NCI-H1436 treated with DMSO at 0.1 percent for 48 hours (cell line): ENCODE data around the gene SCARB2.

ENCODE experiments used
- DNase-seq: peaks from one replicate; lab custom pipeline; 2025; lab: John Stamatoyannopoulos, UW

The SCARB2 gene

DNA sequence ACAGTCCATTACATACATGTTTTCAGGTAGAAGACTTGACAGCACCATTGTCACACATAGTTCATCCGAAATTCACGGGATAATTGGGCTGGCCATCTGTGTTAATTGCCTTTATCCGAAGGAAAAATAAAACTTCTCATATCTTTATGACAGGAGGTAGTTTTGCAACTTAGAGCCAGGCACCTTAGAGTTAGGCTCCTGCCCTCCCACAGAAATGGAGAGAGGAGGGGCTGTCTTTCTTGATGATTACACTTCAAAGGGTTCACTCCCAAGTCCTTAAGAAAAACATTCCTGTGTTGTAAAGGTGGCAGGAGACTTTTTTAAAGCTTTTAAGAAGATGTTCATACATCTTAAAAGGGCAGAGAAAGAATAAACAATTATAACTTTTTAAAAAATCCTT lies 10.5 kb upstream of the SCARB2 start:
- DNase-seq, result no peak

DNA sequence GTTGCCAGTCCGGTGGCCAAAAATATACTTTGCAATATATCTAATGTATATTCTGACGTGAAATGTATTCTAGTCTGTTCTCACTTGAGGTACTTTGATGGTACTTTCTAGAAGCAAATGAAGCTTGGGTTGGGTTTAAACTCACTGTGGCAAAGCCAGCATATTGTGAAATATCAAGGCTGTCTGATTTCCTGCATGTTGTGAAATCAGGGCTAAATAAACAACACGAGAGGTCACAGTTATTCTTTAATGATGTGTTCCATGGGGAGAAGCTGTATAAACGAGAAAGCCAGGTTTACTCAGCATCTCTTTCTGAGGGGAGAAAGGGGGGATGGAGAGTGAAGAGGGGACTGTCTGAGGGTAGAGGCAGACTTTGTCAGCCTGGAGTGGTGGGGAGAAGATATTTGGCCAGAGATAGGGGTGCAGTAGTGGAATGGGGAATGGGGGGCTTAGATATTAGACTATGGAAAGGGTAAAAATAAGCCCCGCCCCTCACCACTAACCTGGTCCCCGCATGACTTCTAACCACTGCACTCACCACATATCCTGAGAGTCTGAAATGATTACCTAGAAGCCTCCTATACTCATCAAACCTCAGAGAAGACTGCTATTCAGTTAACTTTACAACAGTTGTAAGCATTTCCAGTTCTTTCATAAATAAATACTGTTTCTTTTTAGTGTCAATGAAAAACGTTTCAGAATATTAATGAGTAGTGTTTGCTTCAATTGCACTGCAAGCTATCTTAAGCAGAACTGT lies 5.9 kb upstream of the SCARB2 start:
- no peak for DNase-seq

- no peak for DNase-seq
These were observed 3.6 kb upstream of the SCARB2 start for GRCh38 chr4:76216975-76217814.

DNA sequence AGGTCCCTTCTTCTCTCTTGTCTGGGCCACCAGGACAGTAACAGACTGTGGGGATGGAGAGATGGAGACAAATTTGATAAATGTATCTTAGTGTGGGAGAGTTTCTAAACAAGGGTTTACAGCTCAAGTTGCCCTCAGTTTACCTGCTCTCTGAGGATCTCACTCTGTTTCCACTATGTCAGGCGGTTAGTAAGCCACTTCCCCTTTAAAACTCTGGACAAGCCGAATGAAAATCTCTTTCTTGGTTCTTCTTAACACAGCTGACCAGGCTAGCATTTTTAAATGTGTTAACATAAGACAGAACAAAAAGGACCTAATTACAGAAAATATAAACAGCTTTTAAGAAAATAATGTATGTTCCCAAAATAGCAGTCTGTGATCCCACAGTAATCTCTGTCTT lies 2.9 kb upstream of the SCARB2 start:
- DNase-seq, result no peak

DNA sequence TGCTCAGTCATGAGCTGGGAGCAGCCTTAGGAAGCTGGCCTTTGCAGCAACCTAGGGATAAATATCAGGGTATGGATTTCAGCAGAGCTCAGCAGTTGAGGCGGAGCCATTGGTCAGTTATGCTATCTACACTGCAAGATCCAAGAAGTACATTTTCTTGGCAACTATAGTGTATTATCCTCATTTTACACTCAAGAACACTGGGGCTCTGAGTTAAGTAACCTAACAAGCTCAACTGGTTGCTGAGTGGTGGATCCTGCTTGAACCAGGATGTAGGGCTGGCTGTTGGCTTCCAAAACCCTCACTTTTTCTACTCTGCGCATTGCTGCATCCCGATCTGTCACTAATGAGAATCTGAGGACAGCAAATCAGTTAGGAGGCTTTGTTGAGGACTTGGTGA lies 1.5 kb upstream of the SCARB2 start:
- no peak for DNase-seq

- DNase-seq, result no peak
These were observed 602 bp upstream of the SCARB2 start for GRCh38 chr4:76214177-76214675.

DNA sequence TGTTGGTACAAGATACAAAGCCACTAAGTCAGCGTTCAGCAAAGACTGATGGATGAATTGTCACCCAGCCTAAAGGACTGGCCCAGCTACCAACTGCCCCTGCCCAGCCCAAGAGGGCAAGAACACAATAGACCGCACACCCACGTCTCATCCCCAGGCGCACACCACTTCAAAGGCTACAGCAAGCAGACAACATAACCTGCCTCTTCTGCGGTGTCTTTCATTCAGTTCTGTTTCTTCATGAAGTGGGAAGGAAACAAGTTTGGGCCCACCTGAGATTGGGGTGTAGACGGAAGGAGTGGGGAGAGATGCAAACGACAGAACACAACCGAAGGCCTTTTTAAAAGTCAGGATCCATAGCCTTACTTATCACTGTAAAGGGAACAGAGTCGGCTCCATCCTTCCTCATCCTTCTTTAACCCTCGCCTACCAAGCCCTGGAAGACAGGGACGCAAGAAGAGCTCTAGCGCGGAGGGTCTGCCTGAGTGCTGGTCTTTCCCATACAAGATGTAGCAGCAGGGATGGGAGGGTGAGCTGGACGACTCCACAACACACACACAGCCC lies 691 bp downstream of the SCARB2 start:
- no peak for DNase-seq

- DNase-seq, result no peak
These were observed 1.6 kb downstream of the SCARB2 start for GRCh38 chr4:76211769-76212708.

GRCh38 chr4:76210452-76210851 lies 3.2 kb downstream of the SCARB2 start:
- DNase-seq, result no peak

DNA sequence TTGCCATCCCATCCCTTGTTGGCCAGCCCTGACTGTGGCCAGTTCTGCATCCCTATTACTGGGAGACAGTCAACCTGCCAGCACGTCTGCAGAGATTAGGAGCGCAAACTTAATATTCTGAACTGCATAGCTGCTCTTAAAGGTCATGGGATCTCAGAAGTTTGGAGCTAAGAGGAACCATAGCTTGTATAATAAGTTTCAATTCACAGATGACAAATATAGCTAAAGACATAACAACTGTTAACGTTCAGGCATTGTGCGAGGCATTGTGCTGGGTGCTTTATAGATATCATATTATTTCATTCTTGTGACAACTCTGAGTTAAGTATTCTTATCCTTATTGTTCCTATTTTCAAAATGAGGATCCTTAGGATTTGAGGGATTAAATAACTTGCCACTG lies 3.7 kb downstream of the SCARB2 start:
- DNase-seq, result no peak

- no peak for DNase-seq
These were observed 5.4 kb downstream of the SCARB2 start for GRCh38 chr4:76208005-76208765.

GRCh38 chr4:76207549-76207948 lies 6.1 kb downstream of the SCARB2 start:
- no peak for DNase-seq

- DNase-seq, result no peak
These were observed 7.2 kb downstream of the SCARB2 start for GRCh38 chr4:76206222-76206942.

- no peak for DNase-seq
These were observed 8.1 kb downstream of the SCARB2 start for GRCh38 chr4:76205476-76205875.

- no peak for DNase-seq
These were observed 8.7 kb downstream of the SCARB2 start for GRCh38 chr4:76204936-76205335.

DNA sequence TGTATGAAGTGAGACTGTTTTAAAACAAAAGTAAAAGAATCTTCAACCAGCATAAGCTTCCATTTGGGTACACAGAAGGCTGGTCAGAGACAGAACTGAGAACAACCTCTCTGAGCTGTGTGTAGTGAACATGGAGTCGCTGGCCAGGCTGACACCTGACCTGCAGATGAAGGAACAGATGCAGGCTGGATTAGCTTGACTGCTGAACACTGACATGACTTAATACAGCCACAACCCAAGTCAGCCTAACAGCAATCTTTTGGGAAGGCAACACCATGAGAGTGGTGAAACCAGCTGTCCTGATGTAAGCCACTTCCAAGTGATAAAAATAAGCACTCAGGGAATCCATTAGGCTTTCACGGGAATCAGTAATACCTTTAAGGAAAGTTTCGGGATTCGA lies 10.1 kb downstream of the SCARB2 start:
- no peak for DNase-seq

DNA sequence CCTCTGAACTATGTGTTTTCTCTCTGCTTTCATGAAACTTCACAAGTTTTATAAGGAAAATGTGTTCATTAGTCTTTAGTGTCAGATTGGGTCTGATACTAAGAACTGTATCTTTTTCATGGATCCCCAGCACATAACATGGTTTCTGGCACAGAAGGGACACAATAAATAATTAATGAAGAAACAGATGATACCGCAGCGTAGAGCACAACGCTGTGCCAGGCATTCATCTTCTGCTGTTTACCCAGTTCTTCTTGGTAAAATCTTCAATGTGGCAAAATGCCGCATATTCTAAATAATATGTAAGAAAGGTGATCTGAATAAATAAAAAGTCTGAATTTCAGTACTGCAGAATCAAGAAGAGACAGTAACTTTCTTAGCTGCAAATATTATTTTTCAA lies 12.3 kb downstream of the SCARB2 start:
- no peak for DNase-seq

DNA sequence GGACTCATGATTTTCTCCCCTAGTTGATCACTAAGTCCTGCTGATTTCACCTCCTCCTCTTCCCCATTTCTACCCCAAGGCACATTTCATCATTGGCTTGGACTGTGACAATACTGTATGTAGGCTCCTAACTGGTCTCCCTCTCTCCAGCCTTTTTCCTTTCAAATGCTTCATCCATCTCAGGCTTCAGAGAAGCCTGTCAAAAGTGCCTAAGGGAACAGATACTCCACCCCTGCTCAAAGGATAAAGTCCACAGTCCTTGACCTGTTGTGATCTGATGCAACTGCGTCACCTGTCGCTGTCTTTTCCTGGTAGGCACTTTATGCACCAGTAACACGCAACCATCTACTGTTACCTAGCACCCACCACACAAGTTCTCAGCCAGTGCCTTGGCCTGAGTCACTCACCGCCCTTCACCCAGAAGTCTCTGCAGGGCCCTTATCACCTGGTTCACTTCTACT lies 12.8 kb downstream of the SCARB2 start:
- no peak for DNase-seq

GRCh38 chr4:76199664-76200211 lies 13.9 kb downstream of the SCARB2 start:
- no peak for DNase-seq
